Stimulated activated CD8-positive, alpha-beta memory T cell treated with anti-CD3 and anti-CD28 coated beads, Interleukin-4, amount 100 ng/mL, for 1 hour (primary cell): Measurements from ENCODE around the gene WLS.
"Not testable (repeated sequence)": the region's sequence is repeated elsewhere in the genome, so short reads cannot be mapped to it uniquely, and the experiment has no call there.

Source experiments
- DNase-seq, 2 donors: peaks; one replicate each; pipeline ENCODE4 v3.0.0-alpha.2; 2020; ENCODE audit warnings: low read depth in 2 of 2, low spot score in 1 of 2

WLS gene

DNA sequence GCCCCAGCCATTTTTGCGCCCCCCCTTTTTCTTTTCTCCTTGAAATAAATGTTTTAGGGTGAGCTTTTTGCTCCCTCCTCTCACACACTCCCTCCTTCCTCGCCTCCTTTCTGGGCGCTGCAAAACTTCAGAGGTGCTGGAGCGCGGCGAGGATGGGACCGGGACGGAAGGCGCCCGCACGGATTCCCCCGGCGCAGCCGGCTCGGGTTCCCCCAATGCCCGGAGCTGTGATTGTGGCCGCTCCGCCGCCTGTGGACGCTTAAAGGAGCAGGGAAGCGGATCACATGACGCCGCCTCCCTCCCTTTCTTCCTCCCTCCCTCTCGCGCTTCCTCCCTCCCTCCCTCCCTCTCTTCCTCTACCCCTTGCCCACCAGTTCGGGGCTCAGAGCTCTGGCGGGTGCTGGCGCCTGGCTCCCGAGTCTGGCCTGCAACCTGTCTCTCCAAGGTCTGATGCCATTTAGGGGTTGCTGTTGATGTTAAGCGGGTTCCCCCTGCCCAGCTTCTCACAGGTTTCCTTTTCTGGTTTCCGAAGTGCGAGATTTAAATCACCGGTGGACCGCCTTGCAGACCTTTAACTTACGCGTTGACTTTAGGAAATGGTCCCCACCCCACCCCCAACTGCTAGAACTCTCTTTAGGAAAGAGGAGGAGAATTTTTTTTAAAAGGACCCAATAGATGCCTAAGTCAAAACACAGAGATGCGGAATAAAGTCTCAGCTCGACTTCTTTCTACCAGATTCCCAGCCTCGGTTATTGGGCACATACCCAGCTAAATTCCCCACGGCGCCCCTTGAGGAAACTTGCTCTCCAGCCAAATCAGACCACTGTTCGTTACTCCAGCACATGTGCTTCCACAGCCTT lies at the start of gene WLS:
Gene WLS, minus strand, starts transcription at position 235 of the 860 bp plus-strand sequence. Its CDS starts 224 bp downstream, at position 11.
- DNase-seq = no peak

- no peak for DNase-seq
Measured at GRCh38 chr1:68280286-68280685, 48.0 kb upstream of the WLS start.

- DNase-seq = no peak
Measured at GRCh38 chr1:68279846-68280245, 47.5 kb upstream of the WLS start.

DNA sequence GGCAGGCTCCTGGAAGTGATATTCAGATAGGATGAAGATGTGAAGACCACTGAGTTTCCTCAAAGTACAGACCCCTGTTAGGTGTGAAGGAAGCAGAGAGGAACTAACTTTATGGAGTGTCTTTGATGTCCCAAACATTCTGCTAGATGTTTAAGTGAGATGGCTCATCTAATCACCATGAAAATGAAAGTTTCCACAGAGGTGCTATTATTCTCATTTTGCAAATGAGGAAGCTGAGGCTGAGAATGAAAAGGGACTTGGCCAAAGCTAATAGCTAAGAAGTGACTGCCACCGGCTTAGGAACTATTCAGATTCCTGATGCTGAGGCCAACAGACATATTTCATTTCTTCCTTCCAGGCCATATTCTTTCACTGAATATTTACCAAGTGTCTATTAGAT lies 45.9 kb upstream of the WLS start:
- no peak for DNase-seq

- no peak for DNase-seq
Measured at GRCh38 chr1:68276448-68276847, 44.1 kb upstream of the WLS start.

GRCh38 chr1:68273530-68273929 lies 41.2 kb upstream of the WLS start:
- DNase-seq = no peak

- no peak for DNase-seq
Measured at GRCh38 chr1:68271596-68271995, 39.3 kb upstream of the WLS start.

- DNase-seq = no peak
Measured at GRCh38 chr1:68270951-68271350, 38.6 kb upstream of the WLS start.

- DNase-seq = no peak
Measured at GRCh38 chr1:68269637-68270430, 37.5 kb upstream of the WLS start.

DNA sequence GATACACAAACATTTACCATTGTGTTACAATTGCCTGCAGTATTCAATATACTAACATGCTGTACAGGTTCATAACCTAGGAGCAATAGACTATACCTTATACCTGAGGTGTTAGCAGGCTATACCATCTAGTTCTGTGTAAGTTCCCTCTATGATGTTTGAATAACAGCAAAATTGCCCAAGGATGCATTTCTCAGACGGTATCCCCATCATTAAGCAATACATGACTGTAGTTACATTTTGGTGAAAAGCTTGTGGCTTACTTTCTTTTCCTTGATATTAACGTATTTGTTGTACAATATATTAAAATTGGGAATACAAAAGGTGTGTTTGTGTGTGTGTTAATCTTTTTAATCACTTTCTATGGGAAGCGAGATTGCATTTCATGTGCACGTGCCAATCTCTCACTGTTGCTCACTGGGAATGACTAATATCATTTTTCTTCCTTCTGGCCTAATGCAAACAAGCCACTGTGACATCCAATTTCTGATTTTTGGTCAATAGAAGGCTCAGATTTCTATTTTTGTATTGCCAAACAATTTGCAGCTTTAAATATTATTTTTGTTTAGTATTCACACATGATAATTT lies 36.7 kb upstream of the WLS start:
- no peak for DNase-seq

DNA sequence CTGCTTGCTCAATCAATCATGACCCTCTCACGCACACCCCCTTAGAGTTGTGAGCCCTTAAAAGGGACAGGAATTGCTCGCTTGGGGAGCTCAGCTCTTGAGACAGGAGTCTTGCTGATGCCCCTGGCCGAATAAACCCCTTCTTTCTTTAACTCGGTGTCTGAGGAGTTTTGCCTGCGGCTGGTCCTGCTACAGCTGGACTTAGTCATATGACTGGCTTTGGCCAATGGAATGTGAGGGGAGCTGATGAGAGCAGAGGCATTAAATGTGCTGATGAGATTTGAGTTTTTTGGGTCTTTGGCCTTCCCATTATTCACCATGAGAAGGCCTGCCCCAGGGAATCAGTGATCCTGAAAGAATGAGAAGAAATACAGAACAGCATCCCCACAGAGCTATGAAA lies 24.5 kb upstream of the WLS start:
- not testable (repeated sequence) for DNase-seq

- no peak for DNase-seq
Measured at GRCh38 chr1:68255301-68255700, 23.0 kb upstream of the WLS start.

DNA sequence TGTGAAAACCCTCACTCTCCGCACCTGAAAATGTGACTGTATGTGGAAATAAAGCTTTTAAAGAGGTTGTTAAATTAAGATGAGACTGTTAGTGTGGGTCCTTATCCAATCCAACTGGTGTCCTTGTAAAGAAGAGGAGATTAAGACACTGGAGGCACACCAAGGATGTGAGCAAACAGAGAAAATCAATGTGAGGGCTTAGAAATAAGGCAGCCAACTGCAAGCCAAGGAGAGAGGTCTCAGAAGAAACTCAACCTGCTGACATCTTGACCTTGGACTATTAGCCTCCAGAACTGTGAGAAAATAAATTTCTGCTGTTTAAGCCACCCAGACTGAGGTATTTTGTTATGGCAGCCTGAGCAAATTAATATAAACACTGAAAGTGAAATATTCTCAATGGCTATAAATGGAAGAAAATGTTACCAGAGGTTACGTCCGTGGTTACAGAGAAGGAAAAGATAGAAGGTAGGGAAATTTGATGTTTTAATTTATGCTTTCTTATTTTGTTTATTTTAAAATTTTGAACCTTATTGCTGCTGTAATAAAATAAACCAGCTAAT lies 22.4 kb upstream of the WLS start:
- DNase-seq = no peak

DNA sequence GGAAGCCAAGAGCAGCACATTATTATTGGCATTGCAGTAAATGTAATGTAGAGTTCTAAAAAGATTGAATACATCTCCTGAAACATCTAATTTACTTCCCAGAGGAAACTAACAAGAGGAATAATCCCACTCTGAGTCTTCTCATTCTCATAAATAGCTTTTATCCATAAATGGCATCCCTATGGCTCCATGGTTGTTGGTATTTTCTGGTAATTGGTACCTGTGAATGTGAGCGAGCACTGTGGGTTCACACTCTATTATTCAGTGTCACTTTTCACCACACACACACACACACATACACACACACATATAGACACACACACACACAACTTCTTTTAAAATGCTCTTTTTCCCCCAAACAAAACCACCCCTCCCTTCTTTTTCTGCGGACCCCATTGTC lies 4.7 kb upstream of the WLS start:
- DNase-seq = no peak

DNA sequence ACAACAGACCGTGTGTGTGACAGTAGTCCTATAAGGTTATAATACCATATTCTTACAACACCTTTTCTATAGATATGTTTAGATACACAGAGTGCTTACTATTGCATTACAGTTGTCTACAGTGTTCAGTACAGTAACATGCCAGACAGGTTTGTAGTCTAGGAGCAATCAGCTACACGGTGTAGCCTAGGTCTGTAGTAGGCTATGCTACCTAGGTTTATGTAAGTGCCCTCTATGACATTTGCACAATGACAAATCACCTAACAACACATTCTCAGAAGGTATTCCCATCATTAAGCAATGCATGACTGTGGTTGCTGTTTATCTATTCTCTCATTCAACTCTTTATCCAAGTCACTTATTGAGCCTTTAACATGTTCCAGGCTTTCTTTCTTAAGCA lies 1.8 kb upstream of the WLS start:
- no peak for DNase-seq

- DNase-seq = no peak
Measured at GRCh38 chr1:68233202-68233601, 879 bp upstream of the WLS start.

GRCh38 chr1:68231627-68232288 lies 565 bp downstream of the WLS start:
- DNase-seq = no peak

DNA sequence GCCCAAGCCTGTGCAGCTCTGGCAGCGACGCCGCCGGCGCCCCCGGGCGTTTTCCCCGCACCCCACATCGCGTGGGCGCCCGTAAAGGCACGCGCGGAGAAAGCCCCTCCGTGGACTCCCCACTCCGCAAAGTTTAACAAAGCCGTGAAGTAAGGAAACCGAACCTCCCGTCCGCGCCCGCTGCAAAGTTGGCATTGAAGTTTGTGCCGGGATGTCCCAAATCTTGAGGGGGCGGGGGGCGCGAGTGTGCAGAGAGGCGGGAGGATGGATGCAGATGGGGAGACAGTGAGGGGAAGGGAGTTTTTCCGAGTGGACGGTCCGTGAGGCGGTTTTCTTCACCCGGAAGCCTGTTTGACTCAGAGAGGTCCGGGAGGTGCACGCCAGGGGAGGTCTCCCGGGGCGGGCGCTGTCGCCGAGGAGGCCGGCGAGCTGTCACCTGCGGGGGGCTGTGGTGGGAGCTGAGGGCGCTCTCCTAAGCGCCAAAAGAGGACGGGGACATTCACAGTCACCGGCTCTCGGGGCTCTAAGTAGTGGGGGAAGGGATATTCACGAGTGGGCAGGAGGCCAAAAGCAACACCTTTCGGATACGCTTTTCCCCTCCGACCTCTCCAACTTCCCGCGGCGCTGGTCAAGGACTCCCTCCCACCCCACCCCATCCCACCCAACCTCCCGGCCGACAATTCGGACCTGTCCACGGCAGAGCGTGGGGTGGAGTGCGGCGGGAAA lies 1.3 kb downstream of the WLS start:
- DNase-seq = no peak

DNA sequence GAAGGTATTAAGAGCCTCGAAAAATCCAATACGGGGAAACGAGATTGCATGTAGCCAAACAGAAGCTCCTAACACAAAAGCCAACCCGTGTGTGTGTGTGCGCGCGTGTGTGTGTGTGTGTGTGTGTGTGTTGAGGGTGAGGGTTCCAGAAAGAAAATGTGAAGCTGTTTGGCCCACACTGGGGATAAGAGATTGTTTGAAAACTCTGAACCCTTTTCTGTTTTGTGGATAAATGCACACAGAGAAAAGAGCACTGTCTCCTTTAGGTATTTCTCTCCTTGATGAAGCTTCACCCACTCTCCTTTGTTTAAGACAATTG lies 1.9 kb downstream of the WLS start:
- DNase-seq = no peak

GRCh38 chr1:68229650-68230483 lies 2.5 kb downstream of the WLS start:
- no peak for DNase-seq
